Measurements from ENCODE around the gene IFITM10.

IFITM10 gene

GRCh38 chr11:1750840-1751530, 590 bp upstream of the IFITM10 start:
- no peak for DNase-seq

GRCh38 chr11:1749395-1750351, 722 bp downstream of the IFITM10 start:
- no peak for DNase-seq

GRCh38 chr11:1748636-1749394, 1.6 kb downstream of the IFITM10 start:
- no peak for DNase-seq

- DNase-seq = peak; percentile 14 to 36
Measured at GRCh38 chr11:1747753-1748635, 2.4 kb downstream of the IFITM10 start.

- no peak for DNase-seq
Measured at GRCh38 chr11:1746956-1747752, 3.2 kb downstream of the IFITM10 start.

GRCh38 chr11:1746511-1746931, 3.9 kb downstream of the IFITM10 start:
- DNase-seq = peak; percentile 25 to 29

GRCh38 chr11:1745701-1746320, 4.6 kb downstream of the IFITM10 start:
- no peak for DNase-seq

- DNase-seq = no peak
Measured at GRCh38 chr11:1744891-1745700, 5.3 kb downstream of the IFITM10 start.

- DNase-seq = no peak
Measured at GRCh38 chr11:1744137-1744886, 6.1 kb downstream of the IFITM10 start.

GRCh38 chr11:1743585-1744136, 6.7 kb downstream of the IFITM10 start:
- DNase-seq = no peak

- DNase-seq = no peak
Measured at GRCh38 chr11:1742869-1743584, 7.4 kb downstream of the IFITM10 start.

- no peak for DNase-seq
Measured at GRCh38 chr11:1742371-1742770, 8.0 kb downstream of the IFITM10 start.

GRCh38 chr11:1741741-1742140, 8.7 kb downstream of the IFITM10 start:
- no peak for DNase-seq

- DNase-seq = no peak
Measured at GRCh38 chr11:1740786-1741530, 9.4 kb downstream of the IFITM10 start.

- DNase-seq = no peak
Measured at GRCh38 chr11:1739576-1739975, 10.8 kb downstream of the IFITM10 start.

- no peak for DNase-seq
Measured at GRCh38 chr11:1738380-1738779, 12.0 kb downstream of the IFITM10 start.

GRCh38 chr11:1737080-1737757, 13.2 kb downstream of the IFITM10 start:
- no peak for DNase-seq
